H1 (cell line): ENCODE measurements around the gene RTCA. TPM values are rescaled to one million over a fixed set of nuclear protein-coding genes. Genes with fewer than 3 reads are reported as not detected.
"Not testable (repeated sequence)": the region's sequence is repeated elsewhere in the genome, so short reads cannot be mapped to it uniquely, and the experiment has no call there.

Experiments used
- CTCF ChIA-PET: fragments of 300-600 bp; sonication (Branson Sonifier 250); formaldehyde crosslinking; loops from one replicate; lab custom pipeline; 2021; ENCODE audit not compliant: partially characterized antibody; lab: Charles Lee
- POLR2A ChIA-PET: fragments of 300-600 bp; sonication (Branson Sonifier 250); formaldehyde crosslinking; loops from one replicate; lab custom pipeline; 2021; ENCODE audit warnings: inconsistent platforms; ENCODE audit not compliant: partially characterized antibody; lab: Charles Lee
- DNase-seq, 2 experiments: peaks; one replicate each; pipeline versions ENCODE4 v3.0.0 to v3.0.0-alpha.2; 2010 to 2022; ENCODE audit warnings: low spot score in 2 of 2, low read depth in 1 of 2, mixed read lengths in 1 of 2
- FAIRE-seq: peaks from 2 replicates; lab custom pipeline; 2011; peaks lifted over from hg19 to GRCh38; lab: Jason Lieb, UNC
- H2AFZ ChIP-seq: 2 replicates; pipeline ENCODE4 v1.8.1; 2012; ENCODE audit warnings: low read length, inconsistent platforms
- H2AK5ac ChIP-seq: 2 replicates; pipeline ENCODE4 v1.6.1; 2013; ENCODE audit warnings: low read depth, low read length
- H2BK120ac ChIP-seq: replicated peaks from 2 replicates; pipeline ENCODE3; 2013; ENCODE audit warnings: low read depth, low read length, inconsistent platforms
- H2BK12ac ChIP-seq: 2 replicates; pipeline ENCODE4 v1.6.1; 2013; ENCODE audit warnings: low read depth, low read length
- H2BK15ac ChIP-seq: 2 replicates; pipeline ENCODE4 v1.6.1; 2013; ENCODE audit warnings: low read length
- H2BK20ac ChIP-seq: 2 replicates; pipeline ENCODE4 v1.6.1; 2013; ENCODE audit warnings: low read length
- H2BK5ac ChIP-seq: 2 replicates; pipeline ENCODE4 v1.6.1; 2013; ENCODE audit warnings: low read depth, low read length
- H3K14ac ChIP-seq: 2 replicates; pipeline ENCODE4 v1.6.1; 2013; ENCODE audit warnings: inconsistent platforms; ENCODE audit not compliant: insufficient read length
- H3K18ac ChIP-seq: 2 replicates; pipeline ENCODE4 v1.6.1; 2013; ENCODE audit warnings: low read length; ENCODE audit errors: extremely low read depth
- H3K23ac ChIP-seq: 2 replicates; pipeline ENCODE4 v1.6.1; 2013; ENCODE audit warnings: inconsistent platforms; ENCODE audit not compliant: insufficient read length
- H3K23me2 ChIP-seq: 2 replicates; pipeline ENCODE4 v1.6.1; 2013; ENCODE audit warnings: low read depth, low read length
- H3K27ac ChIP-seq: 2 replicates; pipeline ENCODE4 v1.6.1; 2011; ENCODE audit warnings: low read depth, low read length, inconsistent platforms
- H3K27me3 ChIP-seq, 4 experiments: replicated peaks in 1 of 4; 1 replicate in 1 of 4; 2 replicates in 3 of 4; pipeline versions ENCODE4 v1.6.1 to v1.8.1; 2011 to 2013; ENCODE audit warnings: low read length in 3 of 4, mild to moderate bottlenecking in 3 of 4, inconsistent platforms in 2 of 4, mixed read lengths in 2 of 4, moderate library complexity in 1 of 4; ENCODE audit not compliant: control insufficient read depth in 3 of 4, insufficient read depth in 3 of 4; ENCODE audit errors: extremely low read depth in 1 of 4
- H3K36me3 ChIP-seq, 4 experiments: 2 replicates each; pipeline versions ENCODE4 v1.6.1 to v1.8.1; 2011 to 2013; ENCODE audit warnings: mild to moderate bottlenecking in 4 of 4, low read length in 3 of 4, moderate library complexity in 2 of 4, control low read depth in 1 of 4, inconsistent platforms in 1 of 4; ENCODE audit not compliant: insufficient read depth in 4 of 4, control insufficient read depth in 2 of 4
- H3K4ac ChIP-seq: replicated peaks from 2 replicates; pipeline ENCODE3; 2013; ENCODE audit warnings: low read length, low read depth, mixed read lengths, inconsistent platforms; ENCODE audit not compliant: insufficient read length
- H3K4me1 ChIP-seq, 4 experiments: replicated peaks in 1 of 4; 1 replicate in 1 of 4; 2 replicates in 3 of 4; pipeline versions ENCODE4 v1.6.1 to v1.8.1; 2011 to 2013; ENCODE audit warnings: low read length in 3 of 4, inconsistent platforms in 2 of 4, mixed read lengths in 1 of 4; ENCODE audit not compliant: insufficient read depth in 4 of 4, control insufficient read depth in 3 of 4
- H3K4me2 ChIP-seq, 2 experiments: 2 replicates each; pipeline versions ENCODE4 v1.6.1 to v1.8.1; 2011 to 2013; ENCODE audit warnings: low read depth in 2 of 2, low read length in 2 of 2, control low read depth in 1 of 2, inconsistent platforms in 1 of 2, mild to moderate bottlenecking in 1 of 2; ENCODE audit not compliant: insufficient read depth in 1 of 2
- H3K4me3 ChIP-seq, 4 experiments: fragments of 200-600, 300-600 bp in 1 of 4; sonication (generic), shearing (Covaris generic), sonication (Bioruptor Twin) in 1 of 4; 2 replicates each; pipeline versions ENCODE4 v1.5.1 to v1.8.1; 2011 to 2016; ENCODE audit warnings: low read length in 4 of 4, low read depth in 3 of 4, control low read depth in 2 of 4, inconsistent platforms in 2 of 4, mild to moderate bottlenecking in 2 of 4, mixed read lengths in 1 of 4, moderate library complexity in 1 of 4; ENCODE audit not compliant: insufficient read depth in 2 of 4; ENCODE audit errors: extremely low read depth in 1 of 4
- H3K56ac ChIP-seq: replicated peaks from 2 replicates; pipeline ENCODE3; 2013; ENCODE audit warnings: low read depth, mild to moderate bottlenecking, mixed read lengths, low read length, inconsistent platforms; ENCODE audit not compliant: insufficient read length
- H3K79me1 ChIP-seq: 2 replicates; pipeline ENCODE4 v1.6.1; 2013; ENCODE audit warnings: low read depth, low read length, control low read depth
- H3K79me2 ChIP-seq, 2 experiments: 2 replicates each; pipeline versions ENCODE4 v1.6.1 to v1.8.1; 2012 to 2013; ENCODE audit warnings: low read length in 2 of 2, mild to moderate bottlenecking in 2 of 2, inconsistent platforms in 1 of 2; ENCODE audit not compliant: insufficient read depth in 2 of 2, control insufficient read depth in 1 of 2
- H3K9ac ChIP-seq, 4 experiments: replicated peaks in 1 of 4; 1 replicate in 1 of 4; 2 replicates in 3 of 4; pipeline versions ENCODE4 v1.6.1 to v1.8.1; 2011 to 2013; ENCODE audit warnings: low read depth in 3 of 4, low read length in 3 of 4, control low read depth in 2 of 4, mild to moderate bottlenecking in 2 of 4, moderate library complexity in 2 of 4, inconsistent platforms in 1 of 4; ENCODE audit errors: extremely low read depth in 1 of 4
- H3K9me3 ChIP-seq, 2 experiments: 2 replicates each; pipeline versions ENCODE4 v1.6.1 to v1.8.1; 2012 to 2013; ENCODE audit warnings: mild to moderate bottlenecking in 2 of 2, moderate library complexity in 2 of 2, control low read depth in 1 of 2, inconsistent platforms in 1 of 2, low read depth in 1 of 2, low read length in 1 of 2, mixed read lengths in 1 of 2; ENCODE audit not compliant: insufficient read depth in 2 of 2
- H4K20me1 ChIP-seq, 2 experiments: replicated peaks in 1 of 2; 2 replicates each; pipeline versions ENCODE3 to v1.8.1; 2011 to 2013; ENCODE audit warnings: inconsistent platforms in 2 of 2, low read length in 2 of 2, mild to moderate bottlenecking in 1 of 2; ENCODE audit not compliant: insufficient read depth in 2 of 2, control insufficient read depth in 1 of 2
- H4K5ac ChIP-seq: 2 replicates; pipeline ENCODE4 v1.6.1; 2013; ENCODE audit warnings: low read length, low read depth, mixed read lengths, inconsistent platforms; ENCODE audit not compliant: insufficient read length
- H4K8ac ChIP-seq: 2 replicates; pipeline ENCODE4 v1.8.0; 2013; ENCODE audit warnings: mild to moderate bottlenecking, moderate library complexity, low read length, inconsistent platforms; ENCODE audit not compliant: insufficient read depth; ENCODE audit errors: extremely low read depth
- H4K91ac ChIP-seq: replicated peaks from 2 replicates; pipeline ENCODE3; 2013; ENCODE audit warnings: low read length, mixed read lengths, inconsistent platforms; ENCODE audit not compliant: insufficient read length
- BCL11A ChIP-seq, 2 experiments: IDR thresholded peaks; one replicate each; pipeline ENCODE4 v1.6.1; 2011; ENCODE audit warnings: low read depth in 2 of 2, low read length in 2 of 2, mild to moderate bottlenecking in 2 of 2
- SIRT6 ChIP-seq: IDR thresholded peaks from one replicate; pipeline ENCODE4 v1.7.1; 2012; ENCODE audit warnings: low read length, inconsistent platforms
- SIX5 ChIP-seq: IDR thresholded peaks from 2 replicates; pipeline ENCODE4 v1.6.1; 2011; ENCODE audit warnings: mild to moderate bottlenecking, low read depth, low read length
- SP1 ChIP-seq: IDR thresholded peaks from 2 replicates; pipeline ENCODE4 v1.6.1; 2011; ENCODE audit warnings: low read depth, low read length
- TBP ChIP-seq: IDR thresholded peaks from 2 replicates; pipeline ENCODE4 v1.6.1; 2011; ENCODE audit warnings: low read depth, low read length, improper control_type of control experiment
- YY1 ChIP-seq: IDR thresholded peaks from 2 replicates; pipeline ENCODE4 v1.6.1; 2011; ENCODE audit warnings: low read depth, mild to moderate bottlenecking, low read length
- WGBS, 2 experiments: shearing (Covaris generic) in 1 of 2; methylation state at CpG; one replicate each; pipeline versions ENCODE4 v1.1.6 to v1.1.7; 2013 to 2015; ENCODE audit warnings: low lambda C conversion rate in 2 of 2, mixed read lengths in 2 of 2, inconsistent platforms in 1 of 2, low coverage in 1 of 2, missing lambda C conversion rate in 1 of 2; ENCODE audit not compliant: insufficient replicate concordance in 2 of 2, insufficient coverage in 1 of 2, insufficient read length in 1 of 2; ENCODE audit errors: extremely low coverage in 1 of 2, missing lambda C conversion rate in 1 of 2; 5-methylcytosine and 5-hydroxymethylcytosine counted together
- polyA plus RNA-seq, 7 experiments: library from polyadenylated mRNA; depleted of rRNA in 3 of 7; stranded (reverse) in 5 of 7; unstranded in 2 of 7; fragments of >200 nt in 5 of 7; fragments of 200-250 nt in 2 of 7; gene quantifications; 1 replicate in 5 of 7; 2 replicates in 1 of 7; 4 replicates in 1 of 7; pipeline versions ENCODE4 v1.2.1 to v1.2.3, GENCODE V29; 2011 to 2013; ENCODE audit warnings: missing spikeins in 2 of 7, mixed read lengths in 2 of 7
- total RNA-seq: library from RNA; stranded (reverse); fragmentation: NEBNext Ultra II Directional; extraction: Animal tissue kit (Norgen Biotek cat#: 25700); gene quantifications from 2 replicates; pipeline ENCODE4 v1.2.1, GENCODE V29; 2021

The RTCA gene
- total and polyA plus RNA-seq, 2 of the 8 experiments (the other 6 are each of a cell fraction or from before 2014, with no cell fraction given), result 13.8 to 31.6 TPM

DNA sequence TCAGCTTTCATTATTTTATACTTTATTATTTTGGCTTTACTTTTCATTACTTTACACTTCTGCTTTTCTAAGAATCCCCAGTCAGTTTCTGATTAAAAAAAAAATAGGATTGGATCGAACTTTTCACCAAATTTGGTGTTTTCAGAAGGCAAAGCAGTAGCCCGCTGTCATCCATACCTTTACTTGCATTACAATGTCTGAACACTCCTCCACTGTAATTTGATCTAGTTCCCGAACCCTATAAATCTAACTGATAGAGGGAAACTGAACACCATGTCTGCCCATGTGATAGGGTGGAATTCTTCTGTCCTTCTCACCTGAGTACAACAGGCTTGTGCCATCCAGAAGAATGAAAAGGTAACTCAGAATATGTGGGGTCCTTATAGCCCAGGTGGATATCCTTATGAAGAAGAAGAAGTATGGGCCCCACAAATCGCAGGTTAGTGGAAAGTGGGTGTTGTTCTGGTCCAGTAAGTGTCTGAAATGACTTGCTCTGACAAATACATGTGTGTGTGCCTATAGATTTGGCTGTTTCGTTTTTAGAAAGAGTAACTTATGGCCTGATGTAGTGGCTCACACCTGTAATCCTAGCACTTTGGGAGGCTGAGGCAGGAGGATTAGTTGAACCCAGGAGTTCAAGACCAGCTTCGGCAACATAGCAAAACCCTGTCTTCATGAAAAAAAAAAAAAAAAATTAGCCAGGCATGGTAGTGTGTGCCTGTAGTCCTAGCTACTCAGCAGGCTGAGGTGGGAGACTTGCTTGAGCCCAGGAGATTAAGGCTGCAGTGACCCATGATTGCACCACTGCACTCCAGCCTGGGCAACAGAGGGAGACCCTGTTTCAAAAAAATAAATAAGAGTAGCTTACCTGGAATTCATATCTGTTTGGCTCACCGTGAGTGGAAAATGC is 59.7 kb downstream of the RTCA start (continued):
- TF ChIP-seq SIRT6 (no peak), YY1 (no peak), SP1 (peak; percentile 54; the same call in 1 of the 2 replicates), TBP (0 out of 2 replicates have a peak, but pooled peaks have one; percentile 30), BCL11A (IDR thresholded peaks at IDR 0.05; ENCODE audit: low read depth in 2 of 2, low read length in 2 of 2) (no peak), SIX5 (0 out of 2 replicates have a peak, but pooled peaks have one; percentile 18)

DNA sequence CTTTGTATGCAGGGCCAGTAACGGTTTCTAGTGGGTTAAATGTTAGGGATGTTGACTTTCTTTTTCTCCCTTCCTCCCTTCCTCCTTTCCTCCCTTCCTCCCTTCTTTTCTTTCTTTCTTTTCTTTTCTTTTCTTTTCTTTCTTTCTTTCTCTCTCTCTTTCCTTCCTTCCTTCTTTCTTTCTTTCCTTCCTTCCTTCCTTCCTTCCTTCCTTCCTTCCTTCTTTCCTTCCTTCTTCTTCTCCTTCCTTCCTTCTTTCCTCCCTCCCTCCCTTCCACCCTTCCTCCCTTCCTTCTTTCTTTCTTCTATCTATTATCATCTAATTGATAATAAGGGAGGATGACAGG is 60.3 kb downstream of the RTCA start:
- not testable (repeated sequence) for H3K27me3 ChIP-seq, H3K4ac ChIP-seq, H3K79me1 ChIP-seq, H4K8ac ChIP-seq, H3K56ac ChIP-seq, H3K9me3 ChIP-seq, H2BK5ac ChIP-seq, FAIRE-seq, H3K4me3 ChIP-seq, H3K36me3 ChIP-seq, H4K91ac ChIP-seq, H3K18ac ChIP-seq, H2BK20ac ChIP-seq, H3K23me2 ChIP-seq, H4K5ac ChIP-seq, H3K27ac ChIP-seq, H3K23ac ChIP-seq, H3K9ac ChIP-seq, DNase-seq, H2BK12ac ChIP-seq, H2BK15ac ChIP-seq, H4K20me1 ChIP-seq, H2BK120ac ChIP-seq, H3K4me2 ChIP-seq, H2AK5ac ChIP-seq, H2AFZ ChIP-seq, H3K79me2 ChIP-seq, H3K4me1 ChIP-seq, H3K14ac ChIP-seq
- 90% methylated on average over 1 of the region's 1 CpG; no CpG with 5 or more reads in 1 of the 2 experiments for WGBS, 2 experiments
- CTCF ChIA-PET, result interaction anchor here (0.9 to 1.5 kb wide), 2 partner anchors 9 to 133 kb away, joined by 3 to 4 read pairs; no protein-coding TSS in a partner anchor
- POLR2A ChIA-PET, result interaction anchor here (1.1 to 1.8 kb wide), 5 partner anchors 9 to 27 kb away, joined by 3 to 8 read pairs (median 3); partner anchors contain the start of gene CDC14A
